Loucy (cell line): ENCODE data around the gene VGLL1.

Experiments
- H2AFZ ChIP-seq: fragments of 200-600 bp; sonication (generic); 2 replicates; pipeline ENCODE4 v1.6.0; 2016; ENCODE audit warnings: antibody characterized with exemption, mild to moderate bottlenecking, low read length, moderate library complexity
- H3F3A ChIP-seq: fragments of 200-600 bp; 2 replicates; pipeline ENCODE4 v1.6.0; 2016; ENCODE audit warnings: antibody characterized with exemption, low read depth, mild to moderate bottlenecking
- H3K27me3 ChIP-seq: fragments of 200-600 bp; sonication (generic); 2 replicates; pipeline ENCODE4 v1.6.1; 2014; ENCODE audit warnings: low read length, mild to moderate bottlenecking; ENCODE audit not compliant: insufficient read depth, poor library complexity, severe bottlenecking
- H3K36me3 ChIP-seq: fragments of 200-600 bp; sonication (generic); 2 replicates; pipeline ENCODE4 v1.6.1; 2016; ENCODE audit warnings: low read length; ENCODE audit not compliant: insufficient read depth
- H3K4me1 ChIP-seq: fragments of 200-600 bp; sonication (generic); 2 replicates; pipeline ENCODE4 v1.5.1; 2014; ENCODE audit warnings: low read length, mild to moderate bottlenecking; ENCODE audit not compliant: insufficient read depth, poor library complexity, severe bottlenecking
- H3K4me2 ChIP-seq: fragments of 200-600 bp; sonication (generic); 2 replicates; pipeline ENCODE4 v1.6.0; 2014; ENCODE audit warnings: antibody characterized with exemption, low read length, low read depth, mild to moderate bottlenecking; ENCODE audit not compliant: poor library complexity, severe bottlenecking
- H3K4me3 ChIP-seq: fragments of 200-600 bp; sonication (generic); 2 replicates; pipeline ENCODE4 v1.5.1; 2014; ENCODE audit warnings: low read length, mild to moderate bottlenecking, mixed read lengths; ENCODE audit not compliant: poor library complexity, severe bottlenecking
- H3K79me2 ChIP-seq: fragments of 200-600 bp; sonication (generic); 2 replicates; pipeline ENCODE4 v1.6.1; 2014; ENCODE audit warnings: low read length; ENCODE audit not compliant: insufficient read depth
- H3K9ac ChIP-seq: fragments of 200-600 bp; sonication (generic); 2 replicates; pipeline ENCODE4 v1.6.0; 2014; ENCODE audit warnings: mild to moderate bottlenecking, low read depth, low read length, moderate library complexity; ENCODE audit not compliant: poor library complexity, severe bottlenecking
- H3K9me2 ChIP-seq: fragments of 200-600 bp; sonication (generic); replicated peaks from 2 replicates; pipeline ENCODE4 v1.6.1; 2016; ENCODE audit warnings: low read depth, low read length, mixed read lengths
- H3K9me3 ChIP-seq: fragments of 200-600 bp; sonication (generic); 2 replicates; pipeline ENCODE4 v1.6.1; 2014; ENCODE audit warnings: mild to moderate bottlenecking, antibody characterized with exemption, low read length, low read depth; ENCODE audit not compliant: insufficient read depth
- H4K20me1 ChIP-seq: fragments of 200-600 bp; sonication (generic); 2 replicates; pipeline ENCODE4 v1.6.0; 2014; ENCODE audit warnings: antibody characterized with exemption, low read length, mild to moderate bottlenecking; ENCODE audit not compliant: insufficient read depth, poor library complexity, severe bottlenecking
- CTCF ChIP-seq: fragments of 200-600 bp; sonication (generic); conservative IDR thresholded peaks from 2 replicates; pipeline ENCODE4 v1.5.1; 2014; ENCODE audit warnings: mild to moderate bottlenecking, antibody characterized with exemption, low read length
- EZH2phosphoT487 ChIP-seq: fragments of 200-600 bp; IDR thresholded peaks from 2 replicates; pipeline ENCODE4 v1.6.1; 2018; ENCODE audit warnings: antibody characterized with exemption, mild to moderate bottlenecking, moderate library complexity, borderline replicate concordance

The VGLL1 gene

GRCh38 chrX:136523770-136524169 is 8.2 kb upstream of the VGLL1 start:
- Histone ChIP-seq H2AFZ (no peak overlapping the region), H3K9me3 (no peaks in the 10 kb centered on the region), H3K79me2 (no peaks in the 10 kb centered on the region), H4K20me1 (no peaks in the 10 kb centered on the region), H3F3A (no peaks in the 10 kb centered on the region), H3K4me1 (no peaks in the 10 kb centered on the region), H3K9ac (no peak overlapping the region), H3K36me3 (no peaks in the 10 kb centered on the region), H3K4me3 (no peak overlapping the region), H3K4me2 (no peak overlapping the region), H3K9me2 (no peaks in the 10 kb centered on the region), H3K27me3 (no peaks in the 10 kb centered on the region)
- TF ChIP-seq CTCF: no peak
- TF ChIP-seq EZH2phosphoT487: no peak

GRCh38 chrX:136525738-136526606 is 6.0 kb upstream of the VGLL1 start:
- no peaks in the 10 kb centered on the region for H3K4me1 ChIP-seq
- no peak overlapping the region for H2AFZ ChIP-seq
- no peaks in the 10 kb centered on the region for H3K9me2 ChIP-seq
- H3K9me3 ChIP-seq: no peaks in the 10 kb centered on the region
- no peak overlapping the region for H3K9ac ChIP-seq
- H4K20me1 ChIP-seq: no peaks in the 10 kb centered on the region
- no peaks in the 10 kb centered on the region for H3K36me3 ChIP-seq
- TF ChIP-seq EZH2phosphoT487: no peak
- TF ChIP-seq CTCF: no peak
- no peaks in the 10 kb centered on the region for H3F3A ChIP-seq
- no peak overlapping the region for H3K4me3 ChIP-seq
- H3K4me2 ChIP-seq: no peak overlapping the region
- H3K27me3 ChIP-seq: no peaks in the 10 kb centered on the region
- H3K79me2 ChIP-seq: no peaks in the 10 kb centered on the region

- Histone ChIP-seq H3K4me2 (no peak overlapping the region), H2AFZ (no peak overlapping the region), H3K4me1 (no peaks in the 10 kb centered on the region), H4K20me1 (no peaks in the 10 kb centered on the region), H3K79me2 (no peaks in the 10 kb centered on the region), H3K36me3 (no peaks in the 10 kb centered on the region), H3F3A (no peaks in the 10 kb centered on the region), H3K9me2 (no peaks in the 10 kb centered on the region), H3K9me3 (no peaks in the 10 kb centered on the region), H3K4me3 (no peak overlapping the region), H3K27me3 (no peaks in the 10 kb centered on the region), H3K9ac (no peak overlapping the region)
- no peak for TF ChIP-seq CTCF
- no peak for TF ChIP-seq EZH2phosphoT487
These were observed 3.2 kb upstream of the VGLL1 start for GRCh38 chrX:136528645-136529315.
